A673 (cell line): ENCODE measurements around the gene ADRM1.

ENCODE experiments used
- CTCF ChIP-seq: fragments of 300-800, 200-600 bp; sonication (generic); conservative IDR thresholded peaks from 2 replicates; pipeline ENCODE4 v1.5.1; 2017; ENCODE audit warnings: low read depth, mild to moderate bottlenecking, antibody characterized with exemption, low read length, moderate library complexity, mixed read lengths
- EZH2 ChIP-seq: fragments of 200-600 bp; sonication (generic); IDR thresholded peaks from 2 replicates; pipeline ENCODE4 v1.6.1; 2017; ENCODE audit warnings: borderline replicate concordance, low read depth, mild to moderate bottlenecking, mixed read lengths, antibody characterized with exemption, low read length; ENCODE audit not compliant: poor library complexity, severe bottlenecking

- TF ChIP-seq CTCF: no peak
- no peak for TF ChIP-seq EZH2
Observed at GRCh38 chr20:62274332-62274950, 28.4 kb upstream of the ADRM1 start.
